HCEC 1CT (cell line): ENCODE measurements around the gene CEP290.

Experiments
- DNase-seq: peaks from one replicate; pipeline ENCODE4 v3.0.0-alpha.2; 2017

Gene CEP290

GRCh38 chr12:88141774-88142609, at the start of gene CEP290, which contains the start of gene TMTC3:
Gene CEP290 (minus strand): TSS chr12:88142088. CDS start chr12:88141307, 781 bp downstream.
Gene TMTC3 (plus strand): TSS chr12:88142307. CDS start chr12:88148316, 6,009 bp downstream.
- DNase-seq: peak; percentile 100

DNA sequence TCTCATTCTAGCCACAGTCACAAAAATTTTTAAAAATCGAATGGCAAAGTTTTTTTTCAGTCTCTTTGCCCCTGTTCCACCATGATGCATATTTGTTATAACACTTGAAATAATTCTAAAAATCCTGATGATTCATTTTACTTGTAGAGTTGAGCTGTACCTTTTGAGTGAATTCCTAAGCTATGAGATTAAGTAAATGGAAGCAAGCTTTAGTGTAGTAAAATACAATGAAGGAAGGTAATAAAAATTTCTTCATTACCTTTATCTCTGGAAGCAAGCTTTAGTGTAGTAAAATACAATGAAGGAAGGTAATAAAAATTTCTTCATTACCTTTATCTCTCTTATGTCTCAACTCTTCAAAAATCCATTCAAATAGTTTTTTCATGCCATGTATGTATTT, 46.3 kb upstream of the CEP290 start:
- DNase-seq: peak; percentile 65

- no peak for DNase-seq
These were observed 45.7 kb upstream of the CEP290 start for GRCh38 chr12:88187571-88187970.

- DNase-seq: peak; percentile 79
These were observed 44.1 kb upstream of the CEP290 start for GRCh38 chr12:88185988-88186387.

- DNase-seq: no peak
These were observed 43.4 kb upstream of the CEP290 start for GRCh38 chr12:88185279-88185678.

- no peak for DNase-seq
These were observed 42.3 kb upstream of the CEP290 start for GRCh38 chr12:88184196-88184595.

DNA sequence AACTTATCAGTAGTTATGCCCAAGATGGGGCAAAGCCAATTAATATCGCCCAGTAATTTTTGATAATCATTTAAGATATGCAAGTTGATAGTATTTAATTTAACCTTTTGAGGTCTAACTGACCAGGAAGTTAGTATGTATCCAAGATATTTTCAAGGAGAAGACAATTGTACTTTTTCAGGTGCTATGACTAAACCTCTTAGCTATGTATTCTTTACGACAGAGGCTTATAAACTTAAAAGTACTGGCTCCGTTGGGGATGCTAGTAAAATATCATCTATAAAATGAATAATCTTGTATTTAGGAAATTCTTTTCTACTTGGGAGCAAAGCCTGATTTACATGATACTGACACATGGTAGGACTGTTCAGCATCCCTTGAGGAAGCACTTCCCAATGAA, 40.5 kb upstream of the CEP290 start:
- DNase-seq: no peak

GRCh38 chr12:88181881-88182280, 40.0 kb upstream of the CEP290 start:
- no peak for DNase-seq

DNA sequence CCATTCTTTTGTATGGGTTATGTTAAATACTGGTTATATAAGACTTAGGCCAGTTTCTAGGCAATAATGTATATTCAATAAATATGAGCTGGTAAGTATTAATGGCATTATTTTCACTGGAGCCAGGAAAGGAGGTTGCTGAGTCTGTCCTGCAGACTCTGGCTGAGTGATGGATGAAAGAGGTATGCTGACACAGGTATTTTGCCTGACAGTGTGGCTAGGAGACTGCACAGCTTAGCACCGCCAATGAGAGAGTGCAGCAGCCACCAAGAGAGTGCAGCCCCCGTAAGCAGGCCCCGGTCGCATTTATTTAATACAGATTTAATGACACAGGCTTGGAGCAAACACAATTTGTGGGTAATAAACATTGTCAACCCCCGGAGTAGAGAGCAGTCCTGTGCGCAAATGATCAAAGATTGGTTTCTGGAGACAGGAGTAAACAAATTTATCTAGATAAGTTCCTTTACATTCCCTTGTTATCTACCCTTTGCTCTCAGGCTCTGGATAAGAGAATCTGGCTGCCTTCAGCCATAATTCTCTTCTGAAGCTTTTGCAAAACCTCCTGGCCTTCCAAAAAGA, 37.6 kb upstream of the CEP290 start:
- no peak for DNase-seq

GRCh38 chr12:88175544-88175943, 33.7 kb upstream of the CEP290 start:
- DNase-seq: no peak

DNA sequence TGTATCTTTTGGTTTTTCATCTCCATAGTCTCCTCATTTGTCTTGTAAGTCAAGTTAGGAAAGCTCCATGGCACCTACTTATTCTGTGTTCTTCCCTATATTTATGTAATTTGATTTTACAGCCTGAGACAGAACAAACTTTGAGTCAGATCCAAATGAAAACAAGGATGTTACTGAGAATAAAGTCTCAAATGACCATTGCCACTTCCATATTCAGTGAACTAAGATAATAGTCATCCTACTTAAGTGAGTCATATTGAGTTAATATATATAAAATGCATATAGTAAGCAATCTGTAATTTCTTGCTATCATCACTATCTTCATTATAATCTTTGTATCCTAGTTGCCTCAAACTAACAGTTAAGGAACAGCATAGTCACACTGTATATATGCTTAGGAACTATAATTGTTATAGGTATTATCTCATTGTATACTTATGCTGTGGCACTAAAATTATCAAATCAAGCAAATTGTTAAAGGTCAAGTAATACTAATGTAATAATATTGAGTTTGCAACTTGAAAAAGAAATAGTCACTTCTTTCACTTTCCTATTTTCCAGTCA, 31.0 kb upstream of the CEP290 start:
- DNase-seq: peak; percentile 55

DNA sequence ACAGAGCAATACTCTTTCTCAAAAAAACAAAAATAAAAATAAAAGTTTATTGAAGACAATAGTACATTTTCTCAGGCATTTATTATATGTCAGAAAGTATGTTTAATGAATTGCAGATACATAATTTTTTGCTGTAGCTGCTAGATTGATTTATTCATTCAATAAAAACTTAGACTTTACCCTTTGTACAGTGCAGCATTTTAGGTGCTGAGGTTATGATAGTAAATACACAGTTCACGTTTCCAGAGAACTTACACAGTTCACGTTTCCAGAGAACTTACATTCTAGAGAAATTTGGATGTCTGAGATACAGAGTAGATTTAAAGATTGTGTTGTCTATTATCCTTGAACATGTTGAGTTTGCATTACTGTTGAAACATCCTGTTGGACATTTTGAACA, 25.5 kb upstream of the CEP290 start:
- DNase-seq: no peak

DNA sequence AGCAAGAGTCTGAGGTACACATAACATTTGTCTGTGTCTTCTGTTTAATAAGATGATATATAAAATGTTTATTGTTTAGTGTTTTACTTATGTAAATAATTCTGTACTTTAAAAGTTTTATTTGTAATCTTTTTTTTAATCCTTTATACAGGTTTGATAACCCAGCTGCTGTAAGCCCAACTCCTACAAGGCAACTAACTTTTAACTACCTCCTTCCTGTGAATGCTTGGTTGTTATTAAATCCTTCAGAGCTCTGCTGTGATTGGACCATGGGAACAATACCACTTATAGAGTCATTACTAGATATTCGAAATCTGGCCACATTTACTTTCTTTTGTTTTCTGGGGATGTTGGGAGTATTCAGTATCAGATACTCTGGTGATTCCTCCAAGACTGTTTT, 24.3 kb upstream of the CEP290 start:
- no peak for DNase-seq

DNA sequence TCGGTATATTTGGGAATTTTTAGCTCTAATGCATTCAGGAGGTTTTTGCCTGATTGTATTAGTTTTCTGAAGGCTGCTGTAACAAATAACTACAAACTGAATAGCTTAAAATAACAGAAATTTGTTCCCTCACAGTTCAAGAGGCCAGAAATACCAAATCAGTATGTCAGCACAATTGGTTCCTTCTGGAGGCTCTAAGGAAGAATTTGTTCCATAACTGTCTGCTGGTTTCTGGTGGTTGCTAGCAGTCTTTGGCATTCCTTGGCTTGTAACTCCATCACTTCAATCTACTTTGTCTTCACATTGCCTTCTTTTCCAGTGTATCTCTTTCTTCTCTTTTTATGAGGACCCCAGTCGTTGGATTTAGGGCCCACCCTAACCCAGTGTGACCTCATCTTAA, 21.5 kb upstream of the CEP290 start:
- DNase-seq: no peak

GRCh38 chr12:88156075-88156654, 14.3 kb upstream of the CEP290 start:
- DNase-seq: no peak

GRCh38 chr12:88153959-88154358, 12.1 kb upstream of the CEP290 start:
- DNase-seq: peak; percentile 54

DNA sequence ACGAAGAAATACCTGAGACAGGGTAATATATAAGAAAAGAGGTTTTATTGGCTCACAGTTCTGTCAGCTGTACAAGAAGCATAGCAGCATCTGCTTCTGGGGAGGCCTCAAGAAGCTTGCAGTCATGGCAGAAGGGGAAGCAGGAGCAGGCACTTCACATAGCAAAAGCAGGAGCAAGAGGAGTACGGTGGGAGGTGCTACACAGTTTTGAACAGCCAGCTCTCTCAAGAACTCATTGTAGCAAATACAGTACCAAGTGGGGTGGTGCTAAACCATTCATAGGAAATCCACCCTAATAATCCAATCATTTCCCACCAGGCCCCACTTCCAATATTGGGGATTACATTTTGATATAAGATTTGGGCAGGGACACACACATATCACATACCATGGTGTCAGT, 8.2 kb upstream of the CEP290 start:
- DNase-seq: no peak

DNA sequence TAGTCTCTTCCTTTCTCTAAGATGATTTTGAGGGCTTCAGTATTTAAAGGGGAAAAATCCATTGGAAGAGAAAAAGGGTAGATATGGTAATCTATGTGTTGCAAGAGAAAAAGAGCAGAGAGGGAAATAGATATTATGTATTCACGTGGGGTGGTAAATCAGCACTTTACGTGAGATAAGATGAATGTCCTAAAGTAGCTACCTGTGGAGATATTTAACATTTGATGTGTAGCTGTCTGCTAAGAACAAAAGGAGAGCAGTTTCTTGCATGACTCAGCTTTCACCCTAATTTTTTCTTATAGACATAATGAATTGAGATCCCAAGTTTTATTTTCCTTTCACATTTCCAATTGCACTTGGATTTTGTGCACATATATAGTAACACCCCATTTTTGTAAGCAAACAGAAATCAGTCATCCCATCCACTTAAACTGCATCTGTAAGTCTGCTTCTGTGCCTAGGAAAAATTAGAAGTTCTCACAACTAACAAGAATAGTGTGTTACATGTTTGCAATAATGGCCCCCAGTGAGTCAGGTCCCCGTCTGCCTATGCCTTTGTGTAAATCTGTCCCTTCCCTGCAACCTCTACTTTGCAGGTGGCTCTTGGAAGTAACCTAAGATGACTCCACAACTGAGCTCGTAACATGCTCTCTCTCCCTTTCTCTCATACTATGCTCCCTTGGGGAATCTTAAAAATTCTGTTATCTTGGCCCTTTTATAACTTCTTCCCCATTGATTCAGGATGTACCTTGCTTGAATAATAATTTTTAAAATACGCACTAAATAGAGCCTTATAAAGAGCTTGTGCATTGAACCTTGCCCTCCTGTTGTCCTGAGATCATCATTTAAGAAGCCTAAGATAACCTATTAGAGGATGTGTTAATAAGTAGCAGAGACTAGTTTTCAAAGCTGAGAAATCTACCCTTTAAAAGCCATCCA, 3.9 kb upstream of the CEP290 start:
- DNase-seq: no peak

DNA sequence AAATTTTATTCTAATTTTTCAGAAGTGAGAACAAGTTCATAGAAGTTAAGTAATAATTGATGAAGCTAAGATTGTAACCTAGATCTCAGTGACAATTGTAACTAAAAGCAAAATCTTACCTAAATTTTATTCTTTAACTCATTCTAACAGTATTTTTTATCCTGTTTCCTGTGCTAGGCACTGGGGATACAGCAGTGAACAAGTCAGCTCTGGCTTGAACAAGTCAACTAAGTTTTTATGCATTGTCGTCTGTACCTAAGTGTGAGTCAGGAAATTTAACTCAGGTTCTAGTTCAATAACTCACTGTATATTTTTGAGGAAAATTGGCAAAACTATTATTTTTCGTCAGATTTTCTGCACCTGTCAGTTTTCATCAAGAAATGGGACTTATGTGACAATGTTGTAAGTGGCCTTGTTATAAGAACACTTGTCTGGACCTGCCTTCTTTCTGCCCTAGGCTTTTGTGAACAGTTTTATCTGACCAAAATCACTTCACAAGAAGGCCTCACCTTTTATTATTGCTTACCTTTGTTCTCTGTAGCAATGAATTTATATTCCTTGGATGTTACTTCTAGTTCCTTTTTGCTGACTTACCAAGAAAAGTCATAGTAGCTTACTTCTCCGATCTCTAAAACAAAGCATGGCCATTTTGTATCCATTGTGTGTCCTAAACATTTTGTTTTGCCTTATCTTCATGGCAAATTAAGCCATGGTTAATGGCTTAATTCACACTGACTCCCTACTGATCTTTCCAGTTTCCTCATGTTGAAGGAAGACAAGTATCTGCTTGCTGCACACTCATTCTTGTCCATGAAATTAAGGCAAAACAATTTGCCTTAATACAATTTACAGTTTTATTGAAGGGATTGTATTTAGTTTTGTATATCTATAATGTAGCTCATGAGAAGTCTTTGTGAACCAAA, 2.9 kb upstream of the CEP290 start:
- DNase-seq: no peak

DNA sequence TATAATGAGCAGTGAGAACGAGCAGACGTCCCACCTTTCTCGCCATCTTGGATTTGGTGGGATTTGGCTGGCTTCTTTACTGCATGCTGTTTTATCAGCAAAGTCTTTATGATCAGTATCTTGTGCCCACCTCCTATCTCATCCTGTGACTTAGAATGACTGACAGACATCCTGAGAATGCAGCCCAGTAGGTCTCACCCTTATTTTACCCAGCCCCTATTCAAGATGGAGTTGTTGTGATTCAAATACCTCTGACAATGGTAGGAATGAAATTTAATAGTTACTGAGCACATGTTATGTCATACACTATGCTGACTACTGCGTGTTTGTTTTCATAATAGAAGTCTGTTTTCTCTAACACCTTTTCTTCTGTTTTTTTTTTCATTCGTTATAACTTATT, 2.1 kb upstream of the CEP290 start:
- DNase-seq: no peak

DNA sequence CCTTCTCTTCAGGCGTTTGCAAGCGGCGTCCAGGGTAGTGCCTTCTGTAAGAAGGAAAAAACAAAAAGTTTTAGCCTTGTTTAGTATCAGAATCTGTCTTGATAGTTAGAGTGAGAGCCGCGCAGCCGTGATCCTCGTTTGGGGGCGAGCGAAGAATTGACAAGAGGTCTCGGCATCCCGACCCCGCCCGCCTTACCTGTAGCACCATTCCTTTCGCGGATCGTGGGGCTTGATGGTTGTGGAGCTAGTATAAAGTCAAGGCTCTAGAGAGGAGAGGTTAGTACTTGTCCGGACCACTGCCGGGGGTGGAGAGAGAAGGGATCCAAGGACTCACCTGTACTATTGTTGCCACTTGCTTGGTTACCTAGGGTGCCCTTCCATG, 713 bp upstream of the CEP290 start:
- no peak for DNase-seq

DNA sequence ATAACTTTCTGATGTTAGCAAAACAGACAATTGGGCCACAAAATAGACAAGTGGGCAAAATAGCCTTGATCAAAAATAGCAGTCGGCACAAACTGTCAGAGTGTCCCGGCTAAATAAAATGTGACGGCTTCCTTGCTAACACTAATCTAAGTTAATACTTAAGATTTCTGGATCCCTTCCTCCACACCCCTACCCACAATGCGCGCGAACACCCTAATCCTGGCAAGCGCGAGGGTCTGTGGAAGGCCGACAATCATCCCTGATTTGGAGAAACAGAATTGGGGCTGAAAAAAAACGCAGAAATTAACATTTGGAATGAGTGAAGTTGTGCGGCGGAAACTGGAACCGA, 489 bp downstream of the CEP290 start:
- no peak for DNase-seq
